Left renal cortex interstitium (tissue), 4 donors: ENCODE measurements around the gene GSTO2. TPM values are rescaled to one million over a fixed set of nuclear protein-coding genes. Genes with fewer than 3 reads are reported as not detected.

Experiments used
- DNase-seq, 4 donors: peaks; one replicate each; pipeline ENCODE4 v3.0.0-alpha.2; 2013; ENCODE audit warnings: low read depth in 4 of 4, low spot score in 2 of 4, missing footprints in 1 of 4
- polyA plus RNA-seq, 4 donors: library from polyadenylated mRNA; unstranded; fragments of 120-200 nt; gene quantifications; one replicate each; pipeline ENCODE4 v1.2.1, GENCODE V29; 2013; ENCODE audit not compliant: insufficient read length in 4 of 4

The GSTO2 gene
- polyA plus RNA-seq, 4 donors, result 24.8 to 38.9 (median 33.3) TPM

- no peak for DNase-seq
Measured at GRCh38 chr10:104336821-104337467, 68.0 kb downstream of the GSTO2 start.

- DNase-seq, result peak in 1 of 4 donors; percentile 48
Measured at GRCh38 chr10:104337521-104337984, 68.6 kb downstream of the GSTO2 start.

GRCh38 chr10:104337985-104338735, 69.2 kb downstream of the GSTO2 start, which contains the start of gene ITPRIP:
Gene ITPRIP, minus strand, starts transcription at chr10:104338465. Its CDS starts 22,414 bp downstream, at chr10:104316051.
- peak in 1 of 4 donors; percentile 82 for DNase-seq

- peak in 1 of 4 donors; percentile 68 for DNase-seq
Measured at GRCh38 chr10:104339469-104340110, 70.6 kb downstream of the GSTO2 start.

GRCh38 chr10:104340111-104340526, 71.1 kb downstream of the GSTO2 start:
- DNase-seq, result no peak

- DNase-seq, result no peak
Measured at GRCh38 chr10:104340641-104341040, 71.7 kb downstream of the GSTO2 start.

- no peak for DNase-seq
Measured at GRCh38 chr10:104342941-104343411, 74.0 kb downstream of the GSTO2 start.

GRCh38 chr10:104344219-104344618, 75.2 kb downstream of the GSTO2 start:
- no peak for DNase-seq

- DNase-seq, result no peak
Measured at GRCh38 chr10:104345515-104345914, 76.5 kb downstream of the GSTO2 start.

- no peak for DNase-seq
Measured at GRCh38 chr10:104345941-104346340, 77.0 kb downstream of the GSTO2 start.

- no peak for DNase-seq
Measured at GRCh38 chr10:104347295-104348045, 78.5 kb downstream of the GSTO2 start.

GRCh38 chr10:104348601-104349000, 79.6 kb downstream of the GSTO2 start:
- DNase-seq, result no peak

- no peak for DNase-seq
Measured at GRCh38 chr10:104349623-104350126, 80.7 kb downstream of the GSTO2 start.

- DNase-seq, result peak in 1 of 4 donors; percentile 53
Measured at GRCh38 chr10:104350127-104350635, 81.2 kb downstream of the GSTO2 start.

- no peak for DNase-seq
Measured at GRCh38 chr10:104351061-104351702, 82.2 kb downstream of the GSTO2 start.

GRCh38 chr10:104351919-104352318, 82.9 kb downstream of the GSTO2 start:
- DNase-seq, result no peak

- peak in 2 of 4 donors; percentile 84 to 92 for DNase-seq
Measured at GRCh38 chr10:104353325-104354048, 84.5 kb downstream of the GSTO2 start, which contains the start of gene CFAP58. Gene CFAP58, plus strand, starts transcription at chr10:104353833. Its CDS starts 65 bp downstream, at chr10:104353898.
